GM12878 (cell line): ENCODE results near the gene NCF2. TPM values are rescaled to one million over a fixed set of nuclear protein-coding genes. Genes with fewer than 3 reads are reported as not detected.

Source experiments
- ATAC-seq: fragments of 200-7000 bp; cut with Tn5 transposase; 3 replicates; pipeline ENCODE4 v1.9.1; 2020; ENCODE audit warnings: mild to moderate bottlenecking, moderate library complexity
- BruUV-seq: library from RNA; stranded (reverse); fragments of 400-500 nt; replicated peaks from 2 replicates; lab custom pipeline; 2021; lab: Mats Ljungman, UMichigan
- CTCF ChIA-PET: fragments of 300-600 bp; sonication (Branson Sonifier 250); formaldehyde crosslinking; extraction: SDS; loops from one replicate; lab custom pipeline; 2021; ENCODE audit warnings: inconsistent platforms; lab: Yijun Ruan, JAX
- POLR2A ChIA-PET: fragments of 350-600 bp; formaldehyde crosslinking; extraction: SDS; loops from one replicate; lab custom pipeline; 2021; ENCODE audit warnings: inconsistent platforms; lab: Charles Lee
- RAD21 ChIA-PET: fragments of 300-600 bp; sonication (Branson Sonifier 250); formaldehyde crosslinking; loops from one replicate; lab custom pipeline; 2023; ENCODE audit warnings: antibody characterized with exemption; ENCODE audit not compliant: unreplicated experiment; lab: Charles Lee
- SMC1A ChIA-PET: fragments of 300-600 bp; sonication (Branson Sonifier 250); formaldehyde crosslinking; loops from one replicate; lab custom pipeline; 2023; ENCODE audit not compliant: unreplicated experiment, uncharacterized antibody; lab: Charles Lee
- DNase-seq: peaks from one replicate; pipeline ENCODE4 v3.0.0-alpha.2; 2011; ENCODE audit warnings: low read depth, low spot score
- FAIRE-seq: peaks from 3 replicates; lab custom pipeline; 2011; peaks lifted over from hg19 to GRCh38; lab: Jason Lieb, UNC
- H2AFZ ChIP-seq: 2 replicates; pipeline ENCODE4 v1.6.0; 2011; ENCODE audit warnings: low read depth, low read length, control low read depth; ENCODE audit not compliant: control insufficient read depth
- H3K27ac ChIP-seq: 2 replicates; pipeline ENCODE4 v1.5.1; 2011; ENCODE audit warnings: control low read depth; ENCODE audit not compliant: control insufficient read depth, insufficient read depth
- H3K27me3 ChIP-seq, 2 experiments: replicated peaks in 1 of 2; 2 replicates each; pipeline versions ENCODE4 v1.6.0 to v1.6.1; 2011; ENCODE audit warnings: low read length in 1 of 2; ENCODE audit not compliant: control insufficient read depth in 2 of 2, insufficient read depth in 2 of 2
- H3K36me3 ChIP-seq, 2 experiments: 2 replicates each; pipeline ENCODE4 v1.5.1; 2011; ENCODE audit warnings: low read length in 1 of 2; ENCODE audit not compliant: control insufficient read depth in 2 of 2, insufficient read depth in 2 of 2
- H3K4me1 ChIP-seq: 2 replicates; pipeline ENCODE4 v1.6.1; 2011; ENCODE audit warnings: mild to moderate bottlenecking, low read length, moderate library complexity, mixed read lengths; ENCODE audit not compliant: control insufficient read depth, insufficient read depth
- H3K4me2 ChIP-seq: 2 replicates; pipeline ENCODE4 v1.6.0; 2011; ENCODE audit warnings: control low read depth; ENCODE audit not compliant: control insufficient read depth, insufficient read depth
- H3K4me3 ChIP-seq: fragments of 200-600 bp; sonication (generic); 2 replicates; pipeline ENCODE4 v1.5.1; 2016
- H3K79me2 ChIP-seq: 2 replicates; pipeline ENCODE4 v1.6.0; 2011; ENCODE audit warnings: low read length; ENCODE audit not compliant: control insufficient read depth, insufficient read depth
- H3K9ac ChIP-seq: 2 replicates; pipeline ENCODE4 v1.8.0; 2011; ENCODE audit warnings: low read length, control low read depth, mixed read lengths; ENCODE audit not compliant: control insufficient read depth, insufficient read depth
- H3K9me3 ChIP-seq: replicated peaks from 3 replicates; pipeline ENCODE4 v1.5.1; 2011; ENCODE audit warnings: mild to moderate bottlenecking, low read length; ENCODE audit not compliant: control insufficient read depth, insufficient read depth
- H4K20me1 ChIP-seq: 2 replicates; pipeline ENCODE4 v1.6.0; 2011; ENCODE audit not compliant: control insufficient read depth, insufficient read depth
- KLF5 ChIP-seq: fragments of 450-650 bp; IDR thresholded peaks from 2 replicates; pipeline ENCODE4 v1.6.1; 2014; ENCODE audit warnings: mild to moderate bottlenecking; ENCODE audit not compliant: partially characterized antibody
- RCOR1 ChIP-seq: conservative IDR thresholded peaks from 2 replicates; pipeline ENCODE4 v1.6.1; 2012; ENCODE audit warnings: low read depth, low read length, improper control_type of control experiment
- ZBTB33 ChIP-seq: fragments of 450-650 bp; IDR thresholded peaks from 2 replicates; pipeline ENCODE4 v1.6.1; 2017; ENCODE audit warnings: mild to moderate bottlenecking
- whole genome bisulfite sequencing: methylation state at CpG from one replicate; pipeline ENCODE4 v1.1.6; 2016; ENCODE audit warnings: low lambda C conversion rate; ENCODE audit not compliant: insufficient replicate concordance, insufficient coverage; ENCODE audit errors: missing lambda C conversion rate; 5-methylcytosine and 5-hydroxymethylcytosine counted together
- in situ Hi-C: fragments of 300-500 bp; cut with MboI; formaldehyde crosslinking; loops from 9 replicates; pipeline ENCODE4 v1.14.3; 2018; ENCODE audit warnings: mixed read lengths
- intact Hi-C: fragments of 100-400 bp; cut with micrococcal nuclease; formaldehyde crosslinking; loops from one replicate; pipeline ENCODE4 v1.14.2; 2022; ENCODE audit not compliant: unreplicated experiment
- polyA plus RNA-seq, 11 experiments: library from polyadenylated mRNA; depleted of rRNA in 4 of 11; unstranded in 6 of 11; stranded (reverse) in 5 of 11; fragments of >200 nt; fragmentation: Nextera tagmentation in 4 of 11; fragmentation: Illumina TruSeq in 1 of 11; extraction: Ambion mirVana in 4 of 11; extraction: Trizol in 1 of 11; gene quantifications; 1 replicate in 1 of 11; 2 replicates in 10 of 11; pipeline versions ENCODE4 v1.2.1 to v1.2.3, GENCODE V29; 2011 to 2016; ENCODE audit warnings: inconsistent platforms in 2 of 11, missing spikeins in 2 of 11, low read depth in 1 of 11
- total RNA-seq, 4 experiments: library from RNA; depleted of rRNA in 3 of 4; stranded (reverse); fragments of >200 nt in 3 of 4; fragmentation: Illumina TruSeq in 1 of 4; extraction: Trizol in 1 of 4; gene quantifications; 2 replicates each; pipeline versions ENCODE4 v1.2.1 to v1.2.3, GENCODE V29; 2013 to 2021

NCF2 gene
- total and polyA plus RNA-seq, 10 of the 15 experiments (the other 5 are each of a cell fraction or from before 2014, with no cell fraction given): 31.4 to 256 (median 77.1) TPM

DNA sequence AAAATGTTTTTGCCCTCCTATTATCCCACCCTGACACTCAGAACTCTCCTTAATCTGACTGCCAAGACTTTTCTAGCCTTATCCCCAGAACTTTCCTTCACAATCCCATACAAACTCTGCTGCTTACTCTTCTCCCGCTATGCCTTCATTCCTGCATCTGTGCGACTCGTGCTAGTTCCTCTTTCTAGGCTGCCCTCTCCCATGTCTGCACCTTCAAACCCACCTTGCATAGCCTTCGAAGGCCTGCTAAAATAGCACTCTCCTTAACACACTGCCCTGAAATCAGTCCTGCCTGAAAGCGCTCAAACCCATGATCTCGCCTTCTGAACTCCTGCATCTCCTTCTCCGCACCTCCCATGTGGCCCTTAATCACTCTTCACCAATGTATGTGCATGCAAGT is 2.5 kb upstream of the NCF2 start (continued):
- peak; percentile 87 for TF ChIP-seq ZBTB33

DNA sequence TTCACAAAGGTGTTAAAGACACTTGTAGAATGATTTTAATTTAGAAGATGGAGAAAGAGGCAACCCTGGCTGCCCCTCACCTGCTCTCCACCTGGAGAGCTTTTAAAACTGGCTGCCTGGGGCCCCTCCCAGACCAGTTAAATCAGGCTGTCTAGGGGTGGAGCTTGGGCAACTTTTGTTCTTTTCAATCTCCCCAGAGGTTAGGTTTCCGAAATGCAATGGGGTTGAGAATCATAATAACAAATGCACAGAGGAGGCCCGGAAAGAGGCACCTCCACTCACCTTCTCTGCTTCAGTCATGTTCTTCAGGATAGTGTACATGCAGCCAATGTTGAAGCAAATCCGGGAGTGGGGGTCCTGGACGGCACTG is 400 bp downstream of the NCF2 start:
- H3K4me3 ChIP-seq: peak overlapping the region; percentile 73

More for the DNA sequence above, 400 bp downstream of the NCF2 start:
- ATAC-seq: peak; percentile 51
- Histone ChIP-seq H3K27ac (peak overlapping the region; percentile 95), H3K9ac (peak overlapping the region; percentile 79), H4K20me1 (no peaks in the 10 kb centered on the region), H3K27me3 (no peaks in the 10 kb centered on the region), H3K4me2 (peak overlapping the region; percentile 98), H3K9me3 (no peaks in the 10 kb centered on the region; the same call in 2 of the 3 replicates), H3K36me3 (no peaks in the 10 kb centered on the region; a peak in 1 of 4 replicates), H2AFZ (peak overlapping the region; percentile 73), H3K79me2 (peaks cover 15% of the 10 kb centered on the region), H3K4me1 (peaks cover 52% of the 10 kb centered on the region)
- ChIA-PET POLR2A (interaction anchor here (0.6 to 12.1 kb wide), 13 partner anchors 9 to 284 kb away, joined by 3 to 199 read pairs (median 4); partner anchors contain the start of gene APOBEC4), SMC1A (interaction anchor here (0.6 to 11.7 kb wide), 19 partner anchors 9 to 324 kb away, joined by 3 to 363 read pairs (median 5); partner anchors contain the start of genes APOBEC4 and ARPC5), RAD21 (interaction anchor here (0.7 to 9.5 kb wide), 19 partner anchors 10 to 326 kb away, joined by 3 to 188 read pairs (median 4); partner anchors contain the start of gene SMG7), CTCF (interaction anchor here (0.8 to 8.9 kb wide), 13 partner anchors 9 to 324 kb away, joined by 3 to 152 read pairs (median 5); no protein-coding TSS in a partner anchor)
- in situ Hi-C loops: no loop called here
- BruUV-seq: TSS peak; percentile 70
- peak; percentile 1 for TF ChIP-seq KLF5
- TF ChIP-seq RCOR1: no peak
- WGBS: 0% methylated on average over 4 of the region's 4 CpGs
- intact Hi-C loops: loop anchor here (1.0 to 5.0 kb wide), 3 partner anchors 14 to 307 kb away; no protein-coding TSS in a partner anchor
- no peak for FAIRE-seq
- no peak for DNase-seq
